Left ventricle myocardium inferior (tissue), 1 donor: ENCODE measurements around the gene NOC4L. TPM values are rescaled to one million over a fixed set of nuclear protein-coding genes. Genes with fewer than 3 reads are reported as not detected.

ENCODE experiments used
- DNase-seq: peaks from one replicate; pipeline ENCODE4 v3.0.0-alpha.2; 2020
- H3K27ac ChIP-seq: fragments of 200-600 bp; replicated peaks from 2 replicates; pipeline ENCODE4 v1.8.0; 2021
- H3K27me3 ChIP-seq: fragments of 200-600 bp; 2 replicates; pipeline ENCODE4 v1.8.0; 2021; ENCODE audit warnings: low read depth
- H3K36me3 ChIP-seq: fragments of 200-600 bp; 2 replicates; pipeline ENCODE4 v1.8.0; 2021
- H3K4me1 ChIP-seq: fragments of 200-600 bp; 2 replicates; pipeline ENCODE4 v1.8.0; 2021
- H3K4me3 ChIP-seq: fragments of 200-600 bp; 2 replicates; pipeline ENCODE4 v1.8.0; 2021; ENCODE audit warnings: mild to moderate bottlenecking, moderate library complexity
- H3K9me3 ChIP-seq: fragments of 200-600 bp; replicated peaks from 2 replicates; pipeline ENCODE4 v1.8.0; 2021
- CTCF ChIP-seq: fragments of 200-600 bp; IDR thresholded peaks from 2 replicates; pipeline ENCODE4 v1.8.0; 2021; ENCODE audit warnings: antibody characterized with exemption, mild to moderate bottlenecking, borderline replicate concordance
- intact Hi-C: fragments of 100-400 bp; cut with micrococcal nuclease; formaldehyde crosslinking; loops from one replicate; pipeline ENCODE4 v1.11.0; 2022
- total RNA-seq: library from RNA; stranded (reverse); fragmentation: NEBNext Ultra II Directional; extraction: Animal tissue kit (Norgen Biotek cat#: 25700); gene quantifications from one replicate; pipeline ENCODE4 v1.2.1, GENCODE V29; 2021
- donor health status: DM: no; HTN: yes; CAD: no; lungs with severe emphysema.

NOC4L gene
- total RNA-seq, 1 donor from 2014 or later: 10.3 TPM

GRCh38 chr12:132151766-132152410 is 7.6 kb downstream of the NOC4L start:
- Histone ChIP-seq H3K9me3 (no peaks in the 10 kb centered on the region), H3K27me3 (no peaks in the 10 kb centered on the region), H3K27ac (no peak overlapping the region), H3K4me3 (no peak overlapping the region), H3K36me3 (peaks cover 23% of the 10 kb centered on the region), H3K4me1 (peaks cover 10% of the 10 kb centered on the region)
- intact Hi-C loops: no loop called here
- TF ChIP-seq CTCF: no peak
- peak; percentile 16 for DNase-seq

- H3K9me3 ChIP-seq: no peaks in the 10 kb centered on the region
- intact Hi-C loops: no loop called here
- peak; percentile 7 for DNase-seq
- no peak overlapping the region for H3K4me3 ChIP-seq
- no peak overlapping the region for H3K27ac ChIP-seq
- peaks cover 10% of the 10 kb centered on the region for H3K4me1 ChIP-seq
- TF ChIP-seq CTCF: no peak
- peaks cover 18% of the 10 kb centered on the region for H3K36me3 ChIP-seq
- H3K27me3 ChIP-seq: no peaks in the 10 kb centered on the region
Observed at GRCh38 chr12:132152411-132152821, 8.2 kb downstream of the NOC4L start.

GRCh38 chr12:132152953-132153352 is 8.7 kb downstream of the NOC4L start:
- TF ChIP-seq CTCF: no peak
- peak; percentile 9 for DNase-seq
- Histone ChIP-seq H3K36me3 (peaks cover 13% of the 10 kb centered on the region), H3K27me3 (no peaks in the 10 kb centered on the region), H3K4me3 (no peak overlapping the region), H3K27ac (no peak overlapping the region), H3K4me1 (peaks cover 10% of the 10 kb centered on the region), H3K9me3 (no peaks in the 10 kb centered on the region)
- intact Hi-C loops: no loop called here

- Histone ChIP-seq H3K9me3 (no peaks in the 10 kb centered on the region), H3K27ac (no peak overlapping the region), H3K36me3 (peaks cover 13% of the 10 kb centered on the region), H3K27me3 (peaks cover under 1% of the 10 kb centered on the region), H3K4me1 (peaks cover 10% of the 10 kb centered on the region), H3K4me3 (peak overlapping the region; percentile 56)
- intact Hi-C loops: no loop called here
- TF ChIP-seq CTCF: peak; percentile 94
- peak; percentile 62 for DNase-seq
Observed at GRCh38 chr12:132153501-132154340, 9.5 kb downstream of the NOC4L start.

GRCh38 chr12:132154341-132154761 is 10.1 kb downstream of the NOC4L start:
- Histone ChIP-seq H3K27ac (no peak overlapping the region), H3K36me3 (peaks cover 13% of the 10 kb centered on the region), H3K27me3 (peaks cover 6% of the 10 kb centered on the region), H3K4me1 (peaks cover 10% of the 10 kb centered on the region), H3K9me3 (no peaks in the 10 kb centered on the region), H3K4me3 (peak overlapping the region; percentile 56)
- intact Hi-C loops: no loop called here
- DNase-seq: peak; percentile 11
- TF ChIP-seq CTCF: no peak
